Progenitor cell of endocrine pancreas (in vitro differentiated cells): ENCODE data around the gene BMAL2. TPM values are rescaled to one million over a fixed set of nuclear protein-coding genes. Genes with fewer than 3 reads are reported as not detected.

Experiments
- DNase-seq: peaks from one replicate; pipeline ENCODE4 v3.0.0; 2021; ENCODE audit warnings: low spot score; ENCODE audit not compliant: unreplicated experiment
- H3K27ac Mint-ChIP-seq: 2 replicates; pipeline ENCODE4 v1.8.0; 2021; ENCODE audit warnings: mild to moderate bottlenecking, moderate library complexity, mixed read lengths
- H3K27me3 Mint-ChIP-seq: 2 replicates; pipeline ENCODE4 v1.8.0; 2021; ENCODE audit warnings: mixed read lengths
- H3K36me3 Mint-ChIP-seq: 2 replicates; pipeline ENCODE4 v1.8.0; 2022; ENCODE audit warnings: mixed read lengths; ENCODE audit not compliant: insufficient read depth
- H3K4me1 Mint-ChIP-seq: 2 replicates; pipeline ENCODE4 v1.8.0; 2021; ENCODE audit warnings: low read depth, mixed read lengths
- H3K4me3 Mint-ChIP-seq: 2 replicates; pipeline ENCODE4 v1.8.0; 2021; ENCODE audit warnings: low read depth, mild to moderate bottlenecking, moderate library complexity, mixed read lengths
- H3K9me3 Mint-ChIP-seq: 2 replicates; pipeline ENCODE4 v1.8.0; 2021; ENCODE audit warnings: low read depth, mixed read lengths
- CTCF ChIP-seq: fragments of 200-600 bp; sonication (generic); IDR thresholded peaks from one replicate; pipeline ENCODE4 v1.5.0; 2021; ENCODE audit warnings: antibody characterized with exemption, mild to moderate bottlenecking; ENCODE audit not compliant: unreplicated experiment
- total RNA-seq: library from RNA; stranded (reverse); gene quantifications from 2 replicates; pipeline ENCODE4 v1.2.1, GENCODE V29; 2021

The BMAL2 gene
- total RNA-seq, 1 donor from 2014 or later = 28.8 TPM

- Mint-ChIP-seq H3K27me3 (no peaks in the 10 kb centered on the region), H3K27ac (peak overlapping the region; percentile 39), H3K4me1 (peaks cover 11% of the 10 kb centered on the region), H3K36me3 (peaks cover 27% of the 10 kb centered on the region), H3K4me3 (no peak overlapping the region), H3K9me3 (peaks cover 2% of the 10 kb centered on the region)
- DNase-seq = no peak
- peak; percentile 84 for TF ChIP-seq CTCF
These were observed 26.8 kb upstream of the BMAL2 start for GRCh38 chr12:27305673-27306456.

GRCh38 chr12:27309293-27309994 lies 23.2 kb upstream of the BMAL2 start:
- no peak for TF ChIP-seq CTCF
- Mint-ChIP-seq H3K4me1 (peaks cover 3% of the 10 kb centered on the region), H3K4me3 (no peak overlapping the region), H3K27me3 (no peaks in the 10 kb centered on the region), H3K36me3 (peaks cover 32% of the 10 kb centered on the region), H3K9me3 (no peaks in the 10 kb centered on the region), H3K27ac (peak overlapping the region; percentile 52)
- no peak for DNase-seq

GRCh38 chr12:27309995-27310315 lies 22.7 kb upstream of the BMAL2 start:
- no peak overlapping the region for H3K4me3 Mint-ChIP-seq
- TF ChIP-seq CTCF = no peak

GRCh38 chr12:27316947-27317346 lies 15.7 kb upstream of the BMAL2 start:
- DNase-seq = no peak
- H3K4me1 Mint-ChIP-seq = peaks cover 12% of the 10 kb centered on the region
- peak overlapping the region; percentile 45 for H3K27ac Mint-ChIP-seq

More at GRCh38 chr12:27309995-27310315, 22.7 kb upstream of the BMAL2 start:
- H3K27ac Mint-ChIP-seq = peak overlapping the region; percentile 38
- no peaks in the 10 kb centered on the region for H3K27me3 Mint-ChIP-seq
- no peak for DNase-seq
- peaks cover 3% of the 10 kb centered on the region for H3K4me1 Mint-ChIP-seq
- no peaks in the 10 kb centered on the region for H3K9me3 Mint-ChIP-seq
- peaks cover 36% of the 10 kb centered on the region for H3K36me3 Mint-ChIP-seq

More at GRCh38 chr12:27316947-27317346, 15.7 kb upstream of the BMAL2 start:
- Mint-ChIP-seq H3K4me3 (no peak overlapping the region), H3K27me3 (no peaks in the 10 kb centered on the region), H3K36me3 (peaks cover 41% of the 10 kb centered on the region), H3K9me3 (no peaks in the 10 kb centered on the region)
- TF ChIP-seq CTCF = no peak
